ENCODE data around the gene KCNMB4.
A peak's percentile ranks its signal among the peaks of the same experiment; 100 is the strongest.
"Not testable (repeated sequence)": the region's sequence is repeated elsewhere in the genome, so short reads cannot be mapped to it uniquely, and the experiment has no call there.

KCNMB4 gene

DNA sequence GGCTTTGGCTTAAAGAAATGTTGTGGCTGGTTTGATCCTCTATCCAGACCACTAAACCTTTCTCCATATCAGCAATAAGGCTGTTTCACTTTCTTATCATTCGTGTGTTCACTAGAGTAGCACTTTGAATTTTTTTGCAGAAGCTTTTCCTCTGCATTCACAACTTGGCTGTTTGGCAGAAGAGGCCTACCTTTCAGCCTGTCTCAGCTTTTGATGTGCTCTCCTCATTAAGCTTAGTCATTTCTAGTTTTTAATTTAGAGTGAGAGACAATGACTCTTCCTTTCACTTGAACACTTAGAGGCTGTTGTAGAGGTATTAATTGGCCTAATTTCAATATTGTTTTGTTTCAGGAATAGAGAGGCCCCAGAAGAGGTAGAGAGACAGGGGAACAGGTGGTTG lies 13.8 kb downstream of the KCNMB4 start:
- DNase-seq, result no peak

DNA sequence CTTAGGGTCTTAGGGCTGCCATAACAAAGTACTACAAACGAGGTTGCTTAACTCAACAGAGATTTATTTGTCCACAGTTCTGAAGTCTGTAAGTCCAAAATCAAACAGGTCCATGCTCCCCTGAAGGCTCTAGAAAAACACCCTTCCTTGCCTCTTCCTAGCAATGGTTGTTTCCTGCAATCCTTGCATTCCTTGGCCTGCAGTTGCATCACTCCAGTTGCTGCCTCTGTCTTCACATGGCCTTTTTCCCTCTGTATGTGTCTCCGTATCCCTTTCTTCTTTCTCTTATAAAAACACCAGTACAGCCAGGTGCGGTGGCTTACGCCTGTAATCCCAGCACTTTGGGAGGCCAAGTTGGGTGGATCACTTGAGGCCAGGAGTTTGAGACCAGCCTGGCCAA lies 17.4 kb downstream of the KCNMB4 start:
- DNase-seq, result no peak

GRCh38 chr12:70383886-70384285 lies 17.8 kb downstream of the KCNMB4 start:
- no peak for DNase-seq

DNA sequence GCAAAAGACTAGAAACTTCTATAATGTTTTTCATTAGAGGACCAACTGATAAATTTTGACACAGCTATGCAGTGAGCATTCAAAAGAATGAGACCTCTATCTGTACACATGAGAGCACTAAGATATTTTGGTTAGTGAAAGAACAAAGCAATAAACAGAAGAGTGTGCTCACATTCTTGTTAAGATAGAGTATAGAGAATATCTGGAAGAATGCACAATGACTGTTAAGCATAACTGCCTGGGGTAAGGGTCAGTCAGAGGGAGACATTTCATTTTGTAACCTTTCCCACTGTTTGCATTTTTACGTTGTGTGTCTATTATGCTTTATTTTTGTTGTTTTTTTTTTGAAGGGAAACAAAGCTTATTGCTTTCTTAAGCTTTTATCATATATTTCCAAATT lies 20.7 kb downstream of the KCNMB4 start:
- no peak for DNase-seq

DNA sequence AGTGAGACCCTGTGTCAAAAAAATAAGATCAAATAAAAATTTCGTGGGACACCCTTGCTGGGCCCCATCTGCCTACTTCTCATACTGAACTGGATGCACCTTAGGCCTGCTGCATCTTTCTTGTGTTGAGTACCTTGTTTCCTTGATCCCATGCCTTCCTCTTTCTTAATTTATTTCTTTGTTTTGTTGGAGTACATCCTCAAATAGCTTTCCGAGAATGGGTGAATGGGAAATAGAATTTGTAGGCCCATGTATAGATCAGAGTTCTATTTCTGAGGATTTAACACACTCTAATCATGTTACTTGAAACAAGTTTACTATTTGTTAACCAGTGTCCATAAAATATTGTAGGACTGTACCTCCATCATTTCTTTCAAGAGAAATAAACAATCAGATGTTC lies 23.6 kb downstream of the KCNMB4 start:
- no peak for DNase-seq

- not testable (repeated sequence) for DNase-seq
These were observed 26.5 kb downstream of the KCNMB4 start for GRCh38 chr12:70392631-70393030.

DNA sequence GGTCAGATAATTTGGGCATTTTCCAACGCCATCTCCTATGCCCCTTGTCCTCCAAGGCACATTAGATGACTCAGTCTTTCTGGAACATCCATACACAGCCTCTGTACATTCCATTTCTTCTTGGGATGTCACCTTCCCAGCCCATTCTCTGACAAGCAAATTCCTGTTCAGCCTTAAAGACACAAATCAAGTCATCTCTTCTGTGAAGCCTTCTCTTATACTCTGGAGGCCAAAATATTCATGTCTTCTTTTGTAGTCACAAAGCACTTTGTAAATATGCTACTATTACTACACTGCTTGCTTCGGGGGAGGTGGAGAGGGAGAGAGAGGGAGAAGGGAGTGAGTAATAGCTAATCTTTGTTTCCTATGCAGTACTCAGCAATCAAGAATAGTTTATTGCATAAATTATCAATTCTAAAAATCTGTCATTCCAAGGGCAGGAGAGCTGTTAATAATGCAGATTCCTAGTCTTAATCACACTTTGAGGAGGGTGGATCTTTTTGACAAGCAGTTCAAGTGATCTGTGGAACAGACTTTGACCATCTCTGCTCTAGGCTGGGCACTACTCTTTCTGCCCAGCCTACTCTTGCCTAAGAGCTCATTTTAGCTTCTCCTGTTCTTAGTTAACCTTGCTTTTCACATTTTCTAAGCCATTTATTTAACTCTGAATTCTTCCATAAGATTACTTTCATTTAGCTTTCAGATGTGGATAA lies 27.9 kb downstream of the KCNMB4 start:
- DNase-seq, result no peak

- no peak for DNase-seq
These were observed 31.9 kb downstream of the KCNMB4 start for GRCh38 chr12:70398002-70398401.

DNA sequence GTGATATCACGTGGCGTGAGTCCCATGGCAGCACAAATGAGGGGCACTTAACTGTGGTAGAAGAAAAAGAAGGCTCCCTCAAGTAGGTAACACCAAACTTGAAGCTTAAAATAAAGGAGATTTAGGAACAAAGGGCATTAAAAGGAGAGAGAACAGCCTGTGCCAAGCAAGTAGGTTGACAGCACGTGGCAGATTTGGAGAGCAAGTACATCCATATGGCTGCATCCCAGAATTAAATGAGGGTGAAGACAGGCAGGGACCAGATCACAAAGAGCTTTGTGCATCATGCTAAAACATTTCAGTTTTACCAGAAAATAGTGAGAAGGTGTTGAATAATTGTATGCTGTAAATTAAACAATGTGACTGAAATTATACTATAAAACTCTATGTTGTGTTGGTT lies 32.8 kb downstream of the KCNMB4 start:
- no peak for DNase-seq

DNA sequence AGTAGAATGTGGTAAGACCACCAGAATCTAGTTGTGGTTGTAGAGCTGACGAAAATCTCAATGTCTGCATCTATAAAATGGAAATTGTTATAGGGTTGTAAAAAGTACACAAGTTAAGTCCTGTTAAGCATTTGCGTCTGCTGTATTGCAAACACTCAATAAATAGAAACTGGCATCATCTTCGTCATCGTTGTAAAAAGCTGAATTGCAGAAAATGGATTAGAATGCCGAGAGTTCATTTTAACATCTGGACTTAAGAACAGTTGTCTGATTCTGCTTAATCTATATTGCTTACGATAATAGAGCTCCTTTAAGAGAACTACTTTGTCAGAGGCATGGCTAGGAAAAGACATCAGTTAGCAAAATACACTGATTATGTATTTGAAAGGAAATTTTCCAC lies 33.2 kb downstream of the KCNMB4 start:
- DNase-seq, result no peak

- DNase-seq, result peak; percentile 3
These were observed 34.0 kb downstream of the KCNMB4 start for GRCh38 chr12:70400124-70400523.

DNA sequence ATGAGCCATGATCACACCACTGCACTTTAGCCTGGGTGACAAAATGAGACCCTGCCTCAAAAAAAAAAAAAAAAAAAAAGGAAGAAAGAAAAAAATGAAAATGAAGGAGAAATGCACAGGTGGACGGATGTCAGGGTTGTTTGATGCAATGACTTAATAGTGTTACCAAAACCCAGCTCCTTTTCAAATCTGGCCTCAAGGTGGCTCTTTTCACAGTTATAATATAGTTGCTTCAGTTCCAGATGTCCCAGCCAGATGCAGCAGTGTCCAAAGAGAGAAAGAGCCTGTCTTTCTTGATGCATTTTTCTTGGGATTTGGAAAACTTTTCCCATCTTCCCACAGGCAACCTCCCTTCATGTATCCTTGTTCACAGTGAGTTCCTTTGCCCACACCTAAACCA lies 36.5 kb downstream of the KCNMB4 start:
- DNase-seq, result no peak

- DNase-seq, result no peak
These were observed 37.7 kb downstream of the KCNMB4 start for GRCh38 chr12:70403826-70404225.

DNA sequence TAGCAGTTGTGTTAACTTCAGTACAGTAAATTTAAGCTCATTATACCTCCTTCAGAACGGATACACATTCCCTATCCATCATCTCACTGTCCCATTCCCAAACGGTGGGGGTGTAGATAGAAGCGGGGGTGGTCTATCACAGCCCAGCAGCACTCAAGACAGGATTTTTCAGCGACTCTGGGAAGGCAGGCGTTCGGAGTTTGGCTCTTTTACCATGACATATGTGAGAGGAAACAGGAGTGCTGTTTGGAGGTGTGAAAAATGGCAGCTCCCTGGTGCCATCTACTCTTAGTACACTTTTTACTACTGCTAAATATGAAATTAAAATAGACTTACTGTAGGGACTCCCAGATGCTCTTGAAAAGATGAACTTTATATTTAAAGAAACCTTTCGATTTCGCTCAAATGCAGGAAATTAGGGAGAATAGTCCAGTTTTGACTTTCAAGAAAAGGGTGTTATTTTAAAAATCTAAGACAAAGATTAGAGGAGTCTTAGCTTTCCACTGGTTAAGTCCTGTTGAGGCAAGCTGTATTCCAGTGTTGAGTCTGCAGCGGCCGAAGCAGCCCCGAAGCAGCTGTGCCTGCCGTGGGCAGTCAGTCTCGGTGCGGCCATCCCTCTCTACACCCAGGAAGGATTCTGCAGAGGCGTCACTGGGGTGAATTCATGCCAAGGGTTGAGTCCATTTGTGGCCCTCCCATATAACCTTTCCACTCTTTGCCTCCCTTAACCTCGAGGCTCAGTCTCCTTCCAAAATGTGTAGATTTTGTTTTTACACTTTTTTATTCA lies 42.1 kb downstream of the KCNMB4 start:
- no peak for DNase-seq

DNA sequence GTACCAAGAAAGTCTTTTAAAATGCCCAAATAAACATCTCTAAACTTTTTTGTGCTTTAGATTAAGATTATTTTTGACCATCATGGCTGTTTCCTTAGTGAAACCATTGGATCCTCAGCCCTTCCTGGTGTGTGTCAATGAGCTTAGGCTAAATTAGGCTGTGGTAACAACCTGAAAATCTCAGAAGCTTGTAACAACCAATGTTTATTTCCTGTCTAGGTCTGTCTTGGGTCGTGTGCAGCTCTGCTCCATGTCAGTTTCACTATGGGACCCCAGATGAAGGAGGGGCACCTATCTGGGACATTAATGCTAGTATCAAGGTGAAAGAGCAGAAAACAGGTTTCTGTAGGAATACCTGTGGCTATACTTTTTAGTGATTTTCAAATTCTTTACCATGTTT lies 49.9 kb downstream of the KCNMB4 start:
- no peak for DNase-seq

DNA sequence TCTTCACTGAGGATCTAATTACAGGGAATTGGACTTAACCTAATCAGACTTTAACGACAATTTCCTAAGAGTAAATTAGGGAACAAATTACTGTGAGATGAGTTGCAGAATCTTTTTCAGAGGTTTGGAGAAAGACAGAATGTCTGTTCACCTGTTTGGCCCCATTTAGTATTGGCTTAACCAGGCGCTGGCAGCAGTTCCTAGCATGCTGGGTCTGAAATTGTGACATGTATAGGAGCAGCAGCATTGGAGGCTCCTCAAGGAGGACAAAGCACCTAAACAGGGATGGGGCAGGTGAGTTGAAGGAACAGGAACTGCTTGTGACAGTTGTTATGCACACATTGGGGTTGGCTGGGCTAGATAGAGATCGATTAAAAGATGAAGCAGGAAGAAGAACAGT lies 51.0 kb downstream of the KCNMB4 start:
- no peak for DNase-seq

- DNase-seq, result no peak
These were observed 52.0 kb downstream of the KCNMB4 start for GRCh38 chr12:70418101-70418500.

DNA sequence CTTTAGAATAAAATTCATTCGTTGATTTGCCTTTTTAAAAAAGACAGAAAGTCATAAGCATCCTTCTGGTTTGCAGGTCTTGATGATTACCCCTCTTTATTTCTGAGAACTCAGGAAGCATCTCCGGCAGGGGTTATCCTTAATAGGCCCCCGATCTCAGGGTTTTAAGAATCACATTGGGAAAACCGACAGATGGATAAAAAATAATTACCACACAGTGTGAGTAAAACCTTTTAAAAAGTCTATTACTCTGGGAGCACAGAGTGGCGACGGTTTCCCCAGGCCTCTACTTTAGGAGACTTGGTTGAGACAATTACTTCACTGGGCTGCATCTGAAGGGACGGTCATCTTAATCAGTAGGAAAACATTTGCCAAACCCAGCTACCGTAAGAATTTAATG lies 56.5 kb downstream of the KCNMB4 start:
- no peak for DNase-seq

DNA sequence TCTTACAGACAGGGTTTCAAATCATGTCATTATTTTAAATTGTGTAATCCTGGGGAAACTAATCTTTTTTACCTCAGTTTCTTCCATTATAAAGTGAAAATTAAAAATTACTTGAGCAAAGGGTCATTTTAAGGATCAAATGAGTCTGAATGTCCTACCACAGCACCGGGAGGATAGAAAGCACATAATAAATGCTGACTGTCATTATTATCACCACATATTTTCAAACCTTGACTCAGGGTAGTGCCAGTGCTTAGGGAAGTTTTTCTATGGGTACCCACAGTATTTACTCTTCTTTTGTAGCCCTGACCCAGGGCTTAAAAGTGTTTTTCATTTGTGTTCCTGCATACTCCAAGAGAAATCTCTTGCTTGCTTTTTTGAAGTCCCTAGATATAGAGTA lies 60.5 kb downstream of the KCNMB4 start:
- no peak for DNase-seq

DNA sequence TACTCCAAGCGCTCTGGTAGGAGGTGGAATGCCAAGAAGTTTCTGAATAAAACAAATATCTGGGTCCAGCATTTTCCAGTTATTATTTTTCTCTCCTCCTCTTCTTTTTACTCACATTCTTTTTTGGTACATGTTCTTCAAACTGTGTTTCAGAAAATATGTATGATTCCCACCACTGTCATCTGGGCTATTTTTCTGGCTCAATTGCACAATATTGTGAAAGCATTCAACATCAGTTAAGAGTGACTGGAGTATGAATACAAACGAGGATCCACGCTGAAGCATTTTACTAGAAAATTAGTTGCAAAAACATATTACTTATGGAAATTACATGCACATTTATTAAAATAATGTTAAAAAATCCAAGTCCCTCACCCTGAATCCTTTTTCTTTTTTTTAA lies 61.5 kb downstream of the KCNMB4 start:
- no peak for DNase-seq

DNA sequence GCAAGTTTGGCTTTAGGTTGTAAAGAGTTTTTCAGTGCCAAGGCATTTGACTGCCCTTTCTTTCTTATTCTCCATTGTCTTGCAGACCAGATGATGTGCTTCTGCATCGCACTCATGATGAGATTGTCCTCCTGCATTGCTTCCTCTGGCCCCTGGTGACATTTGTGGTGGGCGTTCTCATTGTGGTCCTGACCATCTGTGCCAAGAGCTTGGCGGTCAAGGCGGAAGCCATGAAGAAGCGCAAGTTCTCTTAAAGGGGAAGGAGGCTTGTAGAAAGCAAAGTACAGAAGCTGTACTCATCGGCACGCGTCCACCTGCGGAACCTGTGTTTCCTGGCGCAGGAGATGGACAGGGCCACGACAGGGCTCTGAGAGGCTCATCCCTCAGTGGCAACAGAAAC lies 64.3 kb downstream of the KCNMB4 start:
- no peak for DNase-seq

GRCh38 chr12:70436836-70437235 lies 70.7 kb downstream of the KCNMB4 start:
- DNase-seq, result no peak

DNA sequence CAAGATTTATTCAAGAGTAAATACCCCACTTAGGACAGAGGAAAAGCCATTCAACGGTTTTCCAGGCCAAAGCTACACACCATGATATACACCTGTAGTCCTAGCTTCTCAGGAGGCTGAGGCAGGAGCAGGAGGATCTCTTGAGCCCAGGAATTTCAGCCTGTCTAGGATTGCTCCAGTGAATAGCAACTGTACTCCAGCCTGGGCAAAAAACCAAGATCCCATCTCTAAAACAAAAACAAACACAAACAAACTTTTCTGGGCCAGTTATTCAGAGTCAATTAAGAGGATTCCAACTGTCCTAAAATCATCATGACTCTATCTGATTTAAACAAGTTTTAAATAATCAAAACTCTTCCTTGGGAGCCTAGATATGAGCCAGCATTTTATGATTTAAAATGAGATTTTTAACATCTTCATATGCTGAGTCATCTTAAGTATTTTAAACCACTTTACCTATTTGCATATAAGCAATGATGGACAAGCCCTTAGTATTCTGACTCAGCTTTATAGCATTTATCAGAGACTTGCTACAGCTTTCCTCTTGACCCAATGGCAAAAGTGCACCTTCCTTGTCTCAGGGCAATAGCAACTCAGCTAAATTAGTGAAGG lies 77.1 kb downstream of the KCNMB4 start:
- no peak for DNase-seq

DNA sequence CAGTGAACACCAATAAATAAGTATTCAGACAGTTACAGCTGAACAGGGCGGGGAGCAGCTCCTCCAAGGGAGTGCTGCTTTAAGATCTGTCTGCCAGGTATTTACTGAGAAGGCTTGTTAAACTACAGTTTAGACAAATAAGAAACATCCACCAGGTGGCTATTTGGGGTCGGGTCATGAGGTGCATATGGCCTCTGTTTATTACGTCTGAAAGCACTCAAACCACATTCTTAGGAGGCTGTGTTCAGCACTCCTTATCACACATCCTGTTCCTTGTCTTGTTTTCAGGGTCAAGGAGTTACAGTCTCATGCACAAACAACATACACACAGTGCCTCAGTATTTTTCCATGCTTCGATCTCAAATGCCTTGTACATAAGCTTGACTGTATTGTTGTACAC lies 78.8 kb downstream of the KCNMB4 start:
- DNase-seq, result no peak
